Superior temporal gyrus (tissue), 1 donor: ENCODE results near the gene ELFN1.

ENCODE experiments used
- DNase-seq: peaks from one replicate; pipeline ENCODE4 v3.0.0-alpha.2; 2016; ENCODE audit errors: extremely low spot score

The ELFN1 gene

DNA sequence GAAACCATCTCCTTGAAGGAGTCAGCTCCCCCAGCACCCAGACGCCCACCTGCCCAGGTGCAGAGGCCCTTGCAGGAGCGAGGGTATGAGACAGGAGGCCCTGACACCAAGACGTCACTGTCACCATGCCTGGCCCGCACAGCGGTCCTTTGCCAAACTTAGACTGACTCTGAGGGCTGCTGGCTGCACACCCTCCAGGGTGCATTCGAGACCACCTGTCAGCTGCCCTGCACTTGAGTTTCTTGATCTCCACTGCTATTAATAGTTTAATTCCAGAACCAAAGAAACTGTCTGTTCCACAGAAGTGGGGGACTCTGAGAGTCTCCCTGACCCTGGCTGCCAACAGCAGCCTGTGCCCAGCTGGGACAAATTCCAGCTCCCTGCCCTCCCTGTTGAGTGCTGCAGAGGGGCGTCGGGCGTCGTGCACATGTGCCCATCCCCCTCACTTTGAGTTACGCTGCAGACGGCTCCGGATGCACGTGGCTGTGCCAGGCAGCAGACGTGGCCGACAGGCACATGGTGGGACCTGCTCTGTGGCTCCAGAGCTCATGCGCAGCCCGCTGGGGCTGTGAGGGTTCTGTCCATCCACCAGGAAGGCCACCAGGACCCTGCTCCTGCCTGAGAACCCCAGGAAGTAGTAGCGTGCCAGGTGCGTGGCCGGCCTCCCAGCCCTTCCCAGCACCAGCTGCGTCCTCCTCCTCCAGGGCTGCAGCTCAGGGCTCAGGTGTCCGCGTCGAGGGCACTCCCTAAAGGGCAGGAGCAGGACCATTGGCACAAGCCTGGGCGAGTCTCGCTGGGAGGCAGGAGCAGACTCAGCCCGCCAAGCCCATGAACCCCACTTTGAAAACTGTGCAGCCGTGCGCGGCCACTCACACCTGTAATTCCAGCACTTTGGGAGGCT, 24.8 kb downstream of the ELFN1 start:
- no peak for DNase-seq

- DNase-seq, result no peak
Measured at GRCh38 chr7:1695800-1696454, 25.9 kb downstream of the ELFN1 start.

- no peak for DNase-seq
Measured at GRCh38 chr7:1696671-1697498, 26.8 kb downstream of the ELFN1 start.

GRCh38 chr7:1697499-1698125, 27.5 kb downstream of the ELFN1 start:
- DNase-seq, result no peak

- DNase-seq, result no peak
Measured at GRCh38 chr7:1698201-1698600, 28.1 kb downstream of the ELFN1 start.

GRCh38 chr7:1698951-1699350, 28.9 kb downstream of the ELFN1 start:
- no peak for DNase-seq

DNA sequence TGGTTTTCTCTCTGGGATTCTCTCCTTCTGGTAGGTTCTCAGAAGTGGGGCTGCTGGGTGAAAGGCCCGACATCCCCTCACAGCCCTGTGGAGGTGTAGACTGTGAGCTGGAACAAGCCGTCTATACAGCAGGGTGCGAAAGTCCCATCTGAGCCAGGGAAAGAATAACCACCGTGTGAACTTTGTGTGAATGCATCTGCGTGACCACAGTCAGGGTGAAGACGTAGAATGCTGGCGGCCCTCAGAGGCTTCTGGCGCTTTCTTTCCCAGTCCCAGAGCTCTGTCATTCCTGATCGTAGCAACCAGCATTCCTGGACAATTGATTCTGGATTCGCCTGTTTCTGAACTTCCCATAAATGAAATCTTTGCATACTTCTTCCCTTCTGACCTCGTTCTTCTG, 30.0 kb downstream of the ELFN1 start:
- DNase-seq, result no peak

DNA sequence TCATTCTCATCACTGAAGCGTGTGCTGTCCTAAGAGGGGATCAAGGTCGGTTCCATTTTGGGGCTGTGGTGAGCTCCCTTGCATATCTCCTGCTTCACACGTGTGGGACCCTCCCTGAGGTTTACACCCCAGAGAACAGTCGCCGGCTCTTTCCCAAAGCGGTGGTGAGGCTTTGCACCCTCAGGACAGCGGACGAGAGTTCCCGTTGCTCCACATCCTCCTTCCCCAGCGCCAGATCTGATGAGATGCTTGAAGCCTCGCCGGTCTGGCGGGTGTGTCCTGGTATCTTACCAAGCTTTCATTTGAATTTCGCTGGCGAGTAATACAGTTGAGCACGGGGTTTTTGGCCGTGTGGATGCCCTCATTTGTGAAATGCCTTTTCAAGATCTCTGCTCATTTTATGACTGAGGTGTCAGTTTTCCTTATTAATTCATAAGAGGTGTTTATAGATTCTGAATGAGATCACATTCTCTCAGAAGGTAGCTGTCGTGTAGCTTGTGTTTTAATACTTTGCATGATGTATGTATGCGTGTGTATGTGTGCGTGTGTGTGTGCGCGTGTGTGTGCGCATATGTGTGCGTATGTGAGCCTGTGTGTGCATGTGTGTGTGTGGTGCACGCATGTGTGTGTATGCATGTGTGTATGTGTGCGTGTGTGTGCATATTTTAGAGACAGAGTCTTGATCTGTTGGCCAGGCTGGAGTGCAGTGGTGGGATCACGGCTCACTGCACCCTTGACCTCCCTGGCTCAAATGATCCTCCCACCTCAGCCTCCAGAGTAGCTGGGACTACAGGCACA, 30.7 kb downstream of the ELFN1 start:
- DNase-seq, result no peak

DNA sequence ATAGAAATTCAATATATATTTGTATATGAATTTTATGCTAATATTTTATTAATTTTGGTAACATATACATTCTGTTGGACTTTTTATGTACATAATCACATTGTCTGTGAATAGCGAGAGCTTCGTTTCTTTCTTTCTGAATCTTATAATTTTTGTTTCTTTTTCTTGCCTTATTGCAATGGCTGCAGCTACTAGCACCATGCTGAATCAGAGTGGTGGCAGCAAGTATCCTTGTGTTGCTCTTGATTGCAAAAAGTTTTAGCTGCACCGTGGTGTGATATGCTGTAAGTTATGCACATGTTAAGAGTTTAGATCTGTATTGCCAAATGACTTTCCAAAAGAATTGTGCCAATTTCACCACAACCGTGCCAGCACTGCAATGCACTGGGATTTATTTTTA, 32.6 kb downstream of the ELFN1 start:
- DNase-seq, result no peak

DNA sequence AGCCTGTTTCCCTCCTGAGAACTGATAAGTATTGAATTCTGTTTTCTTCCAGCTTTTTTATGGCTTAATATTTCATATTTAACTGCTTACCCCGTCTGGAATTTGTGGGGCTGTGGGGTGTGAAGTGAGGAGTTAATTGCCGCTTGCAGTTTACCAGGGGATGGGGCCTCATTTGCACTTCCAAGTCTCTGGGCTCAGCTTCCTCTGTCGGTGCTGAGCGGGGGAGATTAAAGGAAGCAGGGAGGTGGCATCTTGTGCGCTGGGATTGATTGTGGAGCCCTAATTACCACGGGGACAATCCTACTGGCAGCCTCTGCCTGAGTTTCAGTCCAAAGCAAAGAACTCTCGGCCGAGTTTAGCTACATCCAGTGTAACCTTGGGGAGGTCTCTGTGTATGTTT, 33.4 kb downstream of the ELFN1 start:
- no peak for DNase-seq

- DNase-seq, result no peak
Measured at GRCh38 chr7:1703871-1704810, 34.1 kb downstream of the ELFN1 start.

- no peak for DNase-seq
Measured at GRCh38 chr7:1704811-1705738, 35.0 kb downstream of the ELFN1 start.

DNA sequence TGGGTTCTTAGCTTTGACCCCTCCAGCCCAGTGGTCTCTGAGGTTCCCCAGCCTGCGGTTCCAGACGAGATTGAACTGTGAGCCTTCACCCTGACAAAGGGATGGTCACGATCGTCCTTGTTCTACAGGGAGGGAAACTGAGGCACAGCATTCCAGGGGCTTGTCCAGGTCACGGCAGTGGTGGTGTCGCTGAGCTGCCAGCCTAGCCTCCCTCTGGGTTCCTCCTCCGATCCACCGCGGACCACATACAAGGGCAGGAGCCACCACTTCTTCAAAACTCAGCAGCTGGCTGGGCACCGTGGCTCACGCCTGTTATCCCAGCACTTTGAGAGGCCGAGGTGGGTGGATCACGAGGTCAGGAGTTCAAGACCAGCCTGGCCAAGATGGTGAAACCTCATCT, 35.8 kb downstream of the ELFN1 start:
- no peak for DNase-seq

DNA sequence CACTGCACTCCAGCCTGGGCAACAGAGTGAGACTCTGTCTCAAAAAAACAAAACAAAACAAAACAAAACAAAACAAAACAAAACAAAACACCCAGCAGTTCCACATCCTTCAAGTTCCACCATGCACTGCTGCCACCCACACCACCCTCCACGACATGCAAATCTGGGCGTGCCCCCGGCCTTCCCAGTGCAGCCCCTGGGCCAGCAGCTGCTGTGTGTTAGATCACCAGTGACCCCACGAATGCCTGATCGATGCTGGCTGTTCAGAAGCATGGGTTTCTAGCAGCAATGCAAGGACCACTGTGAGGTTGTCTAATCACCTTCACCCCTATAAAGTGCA, 36.3 kb downstream of the ELFN1 start:
- DNase-seq, result no peak

DNA sequence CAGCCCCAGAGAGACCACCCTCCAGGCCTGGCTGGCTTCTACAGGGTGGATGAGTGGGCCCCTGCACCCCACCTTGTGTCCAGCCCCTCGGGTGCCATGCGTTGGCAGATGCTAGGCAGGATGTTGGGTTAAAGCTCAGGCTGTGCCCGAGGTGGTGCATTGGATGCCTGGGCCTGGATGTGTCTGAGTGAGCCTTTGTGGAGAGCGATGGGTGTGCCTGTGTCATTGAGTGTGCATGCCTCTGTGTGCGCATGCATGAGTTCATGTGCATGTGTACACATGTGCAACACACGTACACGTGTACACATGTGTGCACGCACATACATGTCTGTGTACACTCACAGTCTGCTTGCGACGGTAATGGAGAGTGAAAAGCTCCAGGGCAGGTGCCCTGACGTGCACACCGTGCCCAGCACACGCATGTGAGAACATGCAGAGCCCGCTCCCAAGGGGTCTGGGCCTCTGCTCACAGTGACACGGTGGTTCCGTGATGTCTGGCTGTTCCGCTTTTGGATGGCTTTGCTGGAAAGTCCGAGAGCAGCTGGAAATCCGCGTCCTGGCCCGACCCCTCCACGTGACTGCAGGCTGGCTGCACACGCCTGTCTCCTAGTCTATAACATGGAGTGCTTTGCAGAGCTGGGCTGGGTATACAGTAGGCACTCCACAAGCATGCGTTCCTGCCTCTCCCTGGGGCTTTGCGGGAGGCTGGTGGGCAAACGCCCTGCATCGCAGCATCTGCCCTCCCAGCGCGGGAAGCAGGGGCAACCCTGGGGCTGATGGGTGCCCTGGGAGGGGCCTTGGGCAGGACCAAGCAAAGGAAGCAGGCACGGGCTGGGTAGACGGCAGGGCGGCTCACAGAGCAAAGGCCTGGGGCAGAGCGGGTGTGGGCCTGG, 36.9 kb downstream of the ELFN1 start:
- DNase-seq, result no peak

- no peak for DNase-seq
Measured at GRCh38 chr7:1707756-1708595, 37.9 kb downstream of the ELFN1 start.
